HepG2 (cell line): Measurements from ENCODE around the gene IMPDH1. TPM values are rescaled to one million over a fixed set of nuclear protein-coding genes. Genes with fewer than 3 reads are reported as not detected.

Experiments
- CAMTA2 ChIP-seq: sonication (generic); formaldehyde crosslinking; IDR thresholded peaks from 2 replicates; pipeline ENCODE4 v1.4.0; 2020; ENCODE audit warnings: mild to moderate bottlenecking, missing genetic modification reagents, borderline replicate concordance
- FOSL1 ChIP-seq: sonication (generic); formaldehyde crosslinking; IDR thresholded peaks from 2 replicates; pipeline ENCODE4 v1.9.0; 2021; ENCODE audit warnings: missing genetic modification reagents, borderline replicate concordance
- FOXO4 ChIP-seq: sonication (generic); formaldehyde crosslinking; conservative IDR thresholded peaks from 2 replicates; pipeline ENCODE4 v1.8.1; 2023; ENCODE audit warnings: missing genetic modification reagents
- HMGXB3 ChIP-seq: sonication (generic); formaldehyde crosslinking; IDR thresholded peaks from 2 replicates; pipeline ENCODE4 v1.4.0; 2020; ENCODE audit warnings: missing genetic modification reagents, borderline replicate concordance
- MAFF ChIP-seq: IDR thresholded peaks from 2 replicates; pipeline ENCODE4 v1.6.1; 2011; ENCODE audit warnings: low read depth, low read length, improper control_type of control experiment
- PCBP2 ChIP-seq: fragments of 200-400 bp; formaldehyde crosslinking; optimal IDR thresholded peaks from 2 replicates; pipeline ENCODE3; 2018; ENCODE audit warnings: low read length, low read depth; ENCODE audit not compliant: poor library complexity, severe bottlenecking
- SP1 ChIP-seq, 2 experiments: fragments of 450-650 bp in 1 of 2; sonication (generic) in 1 of 2; formaldehyde crosslinking in 1 of 2; IDR thresholded peaks; 2 replicates each; pipeline versions ENCODE4 v1.4.0 to v1.6.1; 2016 to 2020; ENCODE audit warnings: missing genetic modification reagents in 1 of 2
- ZFP82 ChIP-seq: sonication (generic); formaldehyde crosslinking; IDR thresholded peaks from 2 replicates; pipeline ENCODE4 v1.5.1; 2020; ENCODE audit warnings: mild to moderate bottlenecking, missing genetic modification reagents, borderline replicate concordance
- ZNF407 ChIP-seq: sonication (generic); formaldehyde crosslinking; IDR thresholded peaks from one replicate; pipeline ENCODE4 v1.5.1; 2020; ENCODE audit warnings: mild to moderate bottlenecking, missing genetic modification reagents; ENCODE audit errors: not compliant biosample characterization
- ZSCAN22 ChIP-seq: sonication (generic); formaldehyde crosslinking; IDR thresholded peaks from 2 replicates; pipeline ENCODE4 v1.4.0; 2020; ENCODE audit warnings: mild to moderate bottlenecking, missing genetic modification reagents
- ZSCAN25 ChIP-seq: sonication (generic); formaldehyde crosslinking; IDR thresholded peaks from 2 replicates; pipeline ENCODE4 v1.8.0; 2022; ENCODE audit warnings: mild to moderate bottlenecking, missing genetic modification reagents
- polyA plus RNA-seq, 8 experiments: library from polyadenylated mRNA; depleted of rRNA in 3 of 8; stranded (reverse) in 7 of 8; unstranded in 1 of 8; fragments of >200 nt; fragmentation: Illumina TruSeq in 4 of 8; extraction: Trizol in 4 of 8; gene quantifications; 2 replicates each; pipeline versions ENCODE4 v1.2.1 to v1.2.3, GENCODE V29; 2011 to 2016; ENCODE audit warnings: low read depth in 4 of 8, missing spikeins in 1 of 8, mixed read lengths in 1 of 8; ENCODE audit not compliant: insufficient read depth in 1 of 8
- total RNA-seq, 5 experiments: library from RNA; depleted of rRNA; stranded (reverse); fragments of >200 nt; fragmentation: Illumina TruSeq; extraction: Trizol; gene quantifications; 2 replicates each; pipeline ENCODE4 v1.2.3, GENCODE V29; 2016; ENCODE audit warnings: low read depth in 1 of 5

IMPDH1 gene
- total and polyA plus RNA-seq, 2 of the 13 experiments (the other 11 are each of a cell fraction or from before 2014, with no cell fraction given), result 22.8 to 34.0 TPM

- TF ChIP-seq FOXO4 (CRISPR knock-in tag) (no peak), ZNF407 (CRISPR knock-in tag) (no peak), ZSCAN25 (0 out of 2 replicates have a peak, but pooled peaks have one; percentile 32), ZFP82 (no peak), SP1 (IDR thresholded peaks at IDR 0.05) (no peak), SP1 (CRISPR knock-in tag; IDR thresholded peaks at IDR 0.05) (no peak), ZSCAN22 (CRISPR knock-in tag) (no peak), MAFF (no peak), HMGXB3 (CRISPR knock-in tag) (no peak), CAMTA2 (CRISPR knock-in tag) (no peak; the same call in 1 of the 2 replicates), FOSL1 (no peak), PCBP2 (no peak)
Measured at GRCh38 chr7:128409596-128410450, at the start of gene IMPDH1 (continued).
